ENCODE measurements around the gene KRT26. TPM values are rescaled to one million over a fixed set of nuclear protein-coding genes. Genes with fewer than 3 reads are reported as not detected.

The KRT26 gene
- total RNA-seq, 1 experiment from 2014 or later, result not detected

- no peak within 1 kb of the TSS for H2BK20ac ChIP-seq (ENCODE audit: low read depth, low read length, poor library complexity, severe bottlenecking)
- H3K4me1 ChIP-seq (ENCODE audit: insufficient read depth, low read length), result no peaks in the 10 kb centered on the region
- H3K14ac ChIP-seq (ENCODE audit: insufficient read depth, low read length), result no peak within 1 kb of the TSS; the same call in 1 of the 2 replicates
- no peaks in the 10 kb centered on the region for H3K23me2 ChIP-seq (ENCODE audit: insufficient read length, low read depth, low read length, poor library complexity, severe bottlenecking)
- DNase-seq, result no peak
- no peaks in the 10 kb centered on the region for H3K79me1 ChIP-seq (ENCODE audit: insufficient read depth, low read depth, low read length, poor library complexity, severe bottlenecking)
- H3K4me2 ChIP-seq (ENCODE audit: insufficient read depth, insufficient read length, low read length), result no peak within 1 kb of the TSS
- H3K9me3 ChIP-seq (ENCODE audit: control insufficient read depth, low read depth, low read length), result no peaks in the 10 kb centered on the region
- H3K79me2 ChIP-seq (ENCODE audit: insufficient read depth, low read length), result no peaks in the 10 kb centered on the region
- no peak within 1 kb of the TSS for H3K4ac ChIP-seq (ENCODE audit: low read depth, low read length)
- H2AFZ ChIP-seq (ENCODE audit: low read length), result no peak within 1 kb of the TSS
- H3K56ac ChIP-seq (ENCODE audit: insufficient read length, low read depth, low read length), result no peak within 1 kb of the TSS
- Mint-ChIP-seq H3K4me3 (no peak within 1 kb of the TSS), H3K36me3 (ENCODE audit: insufficient read depth in 1 of 3, low read depth in 3 of 3) (no peaks in the 10 kb centered on the region), H3K4me1 (peaks cover 0 to 2% of the 10 kb centered on the region in 2 experiments; a peak in 1 of 4 replicates), H3K27me3 (ENCODE audit: low read depth) (peaks cover 28% of the 10 kb centered on the region), H3K9me3 (no peaks in the 10 kb centered on the region), H3K27ac (no peak within 1 kb of the TSS; a peak in 1 of 7 replicates)
- no peaks in the 10 kb centered on the region for H3K27me3 ChIP-seq (ENCODE audit: insufficient read depth, low read length)
- TF ChIP-seq, protein P1, sequence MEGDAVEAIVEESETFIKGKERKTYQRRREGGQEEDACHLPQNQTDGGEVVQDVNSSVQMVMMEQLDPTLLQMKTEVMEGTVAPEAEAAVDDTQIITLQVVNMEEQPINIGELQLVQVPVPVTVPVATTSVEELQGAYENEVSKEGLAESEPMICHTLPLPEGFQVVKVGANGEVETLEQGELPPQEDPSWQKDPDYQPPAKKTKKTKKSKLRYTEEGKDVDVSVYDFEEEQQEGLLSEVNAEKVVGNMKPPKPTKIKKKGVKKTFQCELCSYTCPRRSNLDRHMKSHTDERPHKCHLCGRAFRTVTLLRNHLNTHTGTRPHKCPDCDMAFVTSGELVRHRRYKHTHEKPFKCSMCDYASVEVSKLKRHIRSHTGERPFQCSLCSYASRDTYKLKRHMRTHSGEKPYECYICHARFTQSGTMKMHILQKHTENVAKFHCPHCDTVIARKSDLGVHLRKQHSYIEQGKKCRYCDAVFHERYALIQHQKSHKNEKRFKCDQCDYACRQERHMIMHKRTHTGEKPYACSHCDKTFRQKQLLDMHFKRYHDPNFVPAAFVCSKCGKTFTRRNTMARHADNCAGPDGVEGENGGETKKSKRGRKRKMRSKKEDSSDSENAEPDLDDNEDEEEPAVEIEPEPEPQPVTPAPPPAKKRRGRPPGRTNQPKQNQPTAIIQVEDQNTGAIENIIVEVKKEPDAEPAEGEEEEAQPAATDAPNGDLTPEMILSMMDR (conservative IDR thresholded peaks at IDR 0.05), result no peak
- H3K27ac ChIP-seq (ENCODE audit: insufficient read length, low read depth, low read length), result no peak within 1 kb of the TSS
- H3T11ph ChIP-seq (ENCODE audit: low read length), result no peak within 1 kb of the TSS
- no peak within 1 kb of the TSS for H2BK12ac ChIP-seq (ENCODE audit: insufficient read length, low read depth, low read length)
- no peak within 1 kb of the TSS for H2BK15ac ChIP-seq (ENCODE audit: low read depth, low read length)
- no peak within 1 kb of the TSS for H4K91ac ChIP-seq (ENCODE audit: insufficient read length, low read depth, low read length)
- H2BK120ac ChIP-seq (ENCODE audit: low read depth, low read length, poor library complexity, severe bottlenecking), result no peak within 1 kb of the TSS
- H4K20me1 ChIP-seq (ENCODE audit: control insufficient read depth, insufficient read depth, insufficient read length), result no peaks in the 10 kb centered on the region
- no CpG with 5 or more reads among the region's 3 CpGs for WGBS (ENCODE audit: extremely low coverage, insufficient read length, low lambda C conversion rate)
- H3K9ac ChIP-seq (ENCODE audit: extremely low read depth, insufficient read length, low read length), result no peak within 1 kb of the TSS
- no peak within 1 kb of the TSS for H3K23ac ChIP-seq (ENCODE audit: insufficient read length, low read depth, low read length)
- H2BK5ac ChIP-seq (ENCODE audit: insufficient read length, low read length), result no peak within 1 kb of the TSS
- H2AK5ac ChIP-seq (ENCODE audit: insufficient read length, low read length), result no peak within 1 kb of the TSS
- no peak within 1 kb of the TSS for H4K8ac ChIP-seq (replicated peaks; ENCODE audit: insufficient read length, low read depth, low read length)
- no peak within 1 kb of the TSS for H3K18ac ChIP-seq (ENCODE audit: insufficient read length, low read depth, low read length)
- H4K5ac ChIP-seq (ENCODE audit: insufficient read length, low read depth, low read length), result no peak within 1 kb of the TSS
Measured at GRCh38 chr17:40799859-40800258, 27.9 kb upstream of the KRT26 start, which contains the start of gene KRT28. Gene KRT28 (minus strand): TSS chr17:40799959. CDS start chr17:40799893, 66 bp downstream.
